HT-29 (cell line): Measurements from ENCODE around the gene TMPRSS11E. TPM values are rescaled to one million over a fixed set of nuclear protein-coding genes. Genes with fewer than 3 reads are reported as not detected.
"Not testable (repeated sequence)": the region's sequence is repeated elsewhere in the genome, so short reads cannot be mapped to it uniquely, and the experiment has no call there.

Source experiments
- DNase-seq: peaks from one replicate; pipeline ENCODE4 v3.0.0-alpha.2; 2015; ENCODE audit warnings: low spot score
- total RNA-seq: library from RNA; depleted of rRNA; stranded (reverse); fragments of >200 nt; shearing (Covaris generic); gene quantifications from 2 replicates; pipeline ENCODE4 v1.2.3, GENCODE V29; 2014

The TMPRSS11E gene
- total RNA-seq, 1 experiment from 2014 or later = not detected

- DNase-seq = no peak
These were observed 14.5 kb downstream of the TMPRSS11E start for GRCh38 chr4:68461790-68462189.

- no peak for DNase-seq
These were observed 15.4 kb downstream of the TMPRSS11E start for GRCh38 chr4:68462691-68463090.

DNA sequence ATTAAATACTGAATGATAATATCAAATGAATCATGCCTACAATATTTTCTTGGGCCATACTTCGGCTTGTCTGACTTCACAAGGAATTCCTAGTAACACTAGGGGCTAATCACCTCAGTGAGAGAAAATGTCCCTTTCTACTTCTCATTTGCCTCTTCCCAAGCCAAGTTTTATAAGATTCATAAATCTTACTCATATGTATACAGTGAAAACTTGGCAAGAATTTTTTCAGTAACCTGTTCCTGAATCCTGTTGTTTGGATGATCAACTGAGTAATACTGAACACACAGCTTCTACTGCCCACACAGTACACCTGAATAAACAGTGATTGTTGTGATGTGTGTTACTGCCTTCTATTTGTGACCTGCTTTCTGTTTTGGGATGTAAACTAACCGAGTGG is 16.5 kb downstream of the TMPRSS11E start:
- no peak for DNase-seq

DNA sequence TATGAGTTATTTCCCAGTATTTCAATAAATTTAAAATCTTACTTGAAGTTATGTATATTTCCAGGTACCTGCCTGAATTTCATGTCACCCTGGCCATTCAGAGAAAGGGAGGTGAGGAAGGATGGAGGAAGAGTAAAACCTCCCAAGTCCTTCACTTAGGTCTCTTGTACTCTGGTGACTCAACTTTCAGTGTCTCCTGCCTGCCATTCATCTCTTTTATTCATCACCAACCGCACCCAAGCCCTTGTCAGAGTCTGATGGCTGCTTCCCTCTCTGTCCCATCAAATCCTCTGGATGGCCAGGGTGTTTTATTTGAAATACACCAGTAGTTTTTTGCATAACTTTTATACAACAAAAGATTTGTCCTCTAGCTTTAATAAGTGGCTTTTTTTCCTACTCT is 17.8 kb downstream of the TMPRSS11E start:
- DNase-seq = no peak

GRCh38 chr4:68466185-68466584 is 18.9 kb downstream of the TMPRSS11E start:
- DNase-seq = no peak

- no peak for DNase-seq
These were observed 19.5 kb downstream of the TMPRSS11E start for GRCh38 chr4:68466751-68467150.

DNA sequence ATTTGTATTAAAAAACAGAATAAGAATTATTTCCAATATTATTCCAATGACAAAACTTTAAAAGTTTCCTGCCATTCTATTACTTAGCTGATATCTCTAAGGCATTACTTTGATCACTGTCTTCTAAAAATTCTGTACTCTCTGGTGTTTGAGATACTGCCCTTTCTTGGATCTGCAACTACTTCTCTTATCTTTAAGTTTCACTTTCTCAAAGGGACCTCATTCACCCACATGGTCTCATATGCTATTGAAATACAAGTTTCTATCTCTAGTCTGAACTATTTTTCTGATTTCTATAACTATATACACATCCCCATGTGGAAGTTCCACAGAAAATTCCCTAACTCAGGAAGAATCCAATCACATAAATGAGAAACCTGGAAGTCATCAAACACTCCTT is 22.2 kb downstream of the TMPRSS11E start:
- DNase-seq = no peak

DNA sequence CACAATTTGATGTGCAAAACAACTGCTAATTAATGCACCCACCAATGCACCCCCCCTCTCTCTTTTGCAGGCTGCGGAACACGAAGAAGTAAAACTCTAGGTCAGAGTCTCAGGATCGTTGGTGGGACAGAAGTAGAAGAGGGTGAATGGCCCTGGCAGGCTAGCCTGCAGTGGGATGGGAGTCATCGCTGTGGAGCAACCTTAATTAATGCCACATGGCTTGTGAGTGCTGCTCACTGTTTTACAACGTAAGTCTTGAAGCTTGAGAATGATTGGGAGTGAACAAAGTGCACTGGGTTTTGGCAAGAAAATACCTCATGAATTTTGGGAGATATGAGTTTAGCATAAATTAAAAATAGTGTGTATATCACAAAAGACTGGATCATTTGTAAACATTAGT is 28.9 kb downstream of the TMPRSS11E start:
- DNase-seq = no peak

DNA sequence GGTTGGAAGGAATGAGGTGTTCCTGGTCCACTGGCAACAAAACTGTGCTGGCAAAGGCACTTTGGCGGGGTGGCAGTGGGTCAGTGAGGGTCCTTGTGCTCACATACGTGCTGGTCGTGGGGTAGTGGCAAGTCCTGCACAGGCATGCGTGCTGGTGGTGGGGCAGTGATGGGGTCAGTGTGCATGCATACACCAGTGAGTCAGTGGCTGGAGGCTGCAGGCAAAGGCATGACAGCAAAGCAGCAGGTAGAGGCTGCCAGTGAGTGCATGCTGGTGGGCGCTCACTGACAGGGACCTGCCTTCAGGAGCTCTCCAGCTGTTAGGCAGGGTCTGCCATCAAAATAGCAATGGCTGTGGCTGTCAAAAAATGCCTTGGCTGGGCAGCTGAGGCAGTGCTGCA is 42.1 kb downstream of the TMPRSS11E start:
- DNase-seq = no peak

DNA sequence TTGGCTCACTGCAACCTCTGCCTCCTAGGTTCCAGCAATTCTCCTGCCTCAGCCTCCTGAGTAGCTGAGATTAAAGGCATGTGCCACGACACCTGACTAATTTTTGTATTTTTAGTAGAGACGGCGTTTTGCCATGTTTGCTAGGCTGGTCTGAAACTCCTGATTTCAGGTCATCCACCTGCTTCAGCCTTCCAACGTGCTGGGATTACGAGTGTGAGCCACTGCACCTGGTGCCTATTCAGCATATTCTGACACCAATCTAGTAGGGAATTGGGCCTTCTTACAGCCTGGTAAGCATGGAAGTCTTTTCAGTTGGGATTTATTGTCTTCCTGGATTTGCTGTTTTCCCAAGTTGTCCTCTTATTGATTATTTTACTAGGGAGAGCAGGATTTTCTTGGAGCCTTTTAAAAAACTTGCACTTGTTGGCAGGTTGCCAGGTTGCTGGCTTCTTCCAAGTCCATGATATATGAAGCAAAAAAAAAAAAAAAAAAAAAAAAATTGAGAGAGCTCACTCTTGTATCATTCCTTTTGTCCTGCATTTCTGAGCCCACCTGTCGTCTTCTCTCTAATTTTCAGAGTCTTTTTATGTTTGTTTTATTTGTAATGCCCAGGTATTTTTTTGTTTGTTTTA is 43.7 kb downstream of the TMPRSS11E start:
- no peak for DNase-seq

DNA sequence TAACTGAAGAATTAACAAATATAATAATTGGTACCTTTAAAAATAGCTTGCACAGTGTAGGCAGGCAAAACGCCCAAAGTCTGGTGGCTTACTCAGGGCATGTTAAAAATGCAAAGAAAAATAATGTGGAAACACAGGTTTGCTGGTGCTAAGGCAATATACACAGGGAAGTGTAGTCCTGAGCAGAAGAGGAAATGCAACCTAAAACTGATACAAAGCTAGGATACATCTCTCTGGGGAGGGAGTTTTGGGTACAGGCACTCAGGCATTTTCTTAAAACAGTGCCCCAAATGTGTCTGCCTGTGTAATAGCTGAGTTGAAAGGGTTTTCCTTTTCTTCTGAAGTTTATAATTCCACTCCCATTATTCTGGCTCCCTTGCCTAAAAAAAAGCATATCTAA is 47.4 kb downstream of the TMPRSS11E start:
- DNase-seq = no peak

- DNase-seq = peak; percentile 87
These were observed 51.2 kb downstream of the TMPRSS11E start for GRCh38 chr4:68498413-68499007.

- peak; percentile 36 for DNase-seq
These were observed 51.8 kb downstream of the TMPRSS11E start for GRCh38 chr4:68499021-68499420.

DNA sequence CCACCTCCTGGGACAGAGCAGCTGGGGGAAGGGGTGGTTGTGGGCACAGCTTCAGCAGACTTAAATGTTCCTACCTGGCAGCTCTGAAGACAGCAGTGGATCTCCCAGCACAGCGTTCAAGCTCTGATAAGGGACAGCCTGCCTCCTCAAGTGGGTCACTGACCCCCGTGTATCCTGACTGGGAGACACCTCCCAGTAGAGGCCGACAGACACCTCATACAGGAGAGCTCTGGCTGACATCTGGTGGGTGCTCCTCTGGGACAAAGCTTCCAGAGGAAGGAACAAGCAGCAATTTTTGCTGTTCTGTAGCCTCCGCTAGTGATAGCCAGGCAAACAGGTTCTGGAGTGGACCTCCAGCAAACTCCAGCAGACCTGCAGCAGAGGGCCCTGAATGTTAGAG is 56.2 kb downstream of the TMPRSS11E start:
- DNase-seq = not testable (repeated sequence)

DNA sequence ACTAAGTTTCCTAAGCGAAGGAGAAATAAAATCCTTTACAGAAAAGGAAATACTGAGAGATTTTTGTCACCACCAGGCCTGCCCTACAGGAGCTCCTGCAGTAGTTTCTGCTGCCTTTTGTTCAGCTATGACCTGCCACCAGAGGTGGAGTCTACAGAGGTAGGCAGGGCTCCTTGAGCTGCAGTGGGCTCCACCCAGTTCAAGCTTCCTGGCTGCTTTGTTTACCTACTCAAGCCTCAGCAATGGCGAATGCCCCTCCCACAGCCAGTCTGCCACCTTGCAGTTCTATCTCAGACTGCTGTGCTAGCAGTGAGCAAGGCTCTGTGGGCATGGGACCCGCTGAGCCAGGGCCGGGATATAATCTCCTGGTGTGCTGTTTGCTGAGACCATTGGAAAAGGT is 57.6 kb downstream of the TMPRSS11E start:
- DNase-seq = not testable (repeated sequence)

- DNase-seq = not testable (repeated sequence)
These were observed 58.2 kb downstream of the TMPRSS11E start for GRCh38 chr4:68505452-68505851.

GRCh38 chr4:68518889-68519288 is 71.6 kb downstream of the TMPRSS11E start:
- no peak for DNase-seq

DNA sequence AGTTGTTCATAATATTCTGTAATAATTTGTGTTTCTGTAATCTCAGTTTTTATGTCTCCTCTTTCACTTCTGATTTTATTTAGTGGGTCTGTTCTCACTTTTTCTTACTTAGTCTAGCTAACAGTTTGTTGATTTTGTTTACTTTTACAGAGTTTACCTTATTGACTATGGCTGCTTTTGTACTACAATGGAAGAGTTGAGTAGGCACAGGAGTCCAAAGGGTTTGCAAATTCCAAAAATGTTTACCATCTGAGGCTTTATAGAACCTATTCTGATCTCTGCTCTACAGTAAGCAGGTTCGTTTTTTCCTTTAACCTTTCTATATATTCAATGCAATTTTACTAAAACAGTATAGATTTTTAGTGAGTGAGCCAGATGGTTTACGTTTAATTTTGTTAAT is 73.7 kb downstream of the TMPRSS11E start:
- DNase-seq = no peak

GRCh38 chr4:68522232-68522631 is 75.0 kb downstream of the TMPRSS11E start:
- DNase-seq = not testable (repeated sequence)

DNA sequence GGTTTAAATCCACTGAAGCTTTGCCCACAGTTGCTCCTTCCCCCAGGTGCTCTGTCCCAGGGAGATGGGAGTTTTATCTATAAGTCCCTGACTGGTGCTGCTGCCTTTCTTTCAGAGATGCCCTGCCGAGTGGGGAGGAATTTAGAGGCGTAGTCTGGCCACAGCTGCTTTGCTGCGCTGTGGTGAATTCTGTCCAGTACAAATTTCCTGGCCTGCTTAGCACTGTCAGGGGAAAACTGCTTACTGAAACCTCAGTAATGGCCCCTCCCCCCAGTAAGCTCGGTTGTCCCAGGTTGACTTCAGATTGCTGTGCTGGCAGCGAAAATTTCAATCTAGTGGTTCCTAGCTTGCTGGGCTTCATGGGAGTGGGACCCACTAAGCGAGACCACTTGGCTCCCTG is 88.7 kb downstream of the TMPRSS11E start:
- no peak for DNase-seq

DNA sequence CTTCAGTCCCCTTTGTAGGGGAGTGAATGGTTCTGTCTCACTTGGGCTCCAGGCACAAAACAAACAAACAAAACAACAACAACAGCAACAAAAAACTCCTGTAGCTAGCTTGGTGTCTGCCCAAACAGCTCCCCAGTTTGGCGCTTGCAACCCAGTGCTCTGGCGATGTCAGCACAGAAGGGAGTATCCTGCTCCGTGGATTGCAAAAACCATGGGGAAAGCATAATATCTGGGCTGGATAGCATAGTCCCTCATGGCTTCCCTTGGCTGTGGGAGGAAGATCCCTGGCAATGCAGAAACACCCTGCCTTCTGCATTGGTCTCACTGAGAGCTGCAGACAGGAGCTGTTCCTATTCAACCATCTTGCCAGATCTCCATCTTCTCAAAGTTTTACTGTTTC is 89.1 kb downstream of the TMPRSS11E start:
- no peak for DNase-seq

DNA sequence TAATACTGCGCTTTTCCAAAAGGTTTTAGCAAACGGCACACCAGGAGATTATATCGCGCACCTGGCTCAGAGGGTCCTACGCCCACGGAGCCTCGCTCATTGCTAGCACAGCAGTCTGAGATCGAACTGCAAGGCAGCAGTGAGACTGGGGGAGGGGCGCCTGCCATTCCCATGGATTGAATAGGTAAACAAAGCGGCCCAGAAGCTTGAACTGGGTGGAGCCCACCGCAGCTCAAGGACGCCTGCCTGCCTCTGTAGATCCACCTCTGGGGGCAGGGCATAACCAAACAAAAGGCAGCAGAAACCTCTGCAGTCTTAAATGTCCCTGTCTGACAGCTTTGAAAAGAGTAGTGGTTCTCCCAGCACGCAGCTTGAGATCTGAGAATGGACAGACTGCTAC is 95.5 kb downstream of the TMPRSS11E start:
- not testable (repeated sequence) for DNase-seq
